Body of pancreas (tissue), 4 donors: ENCODE results near the gene SET. TPM values are rescaled to one million over a fixed set of nuclear protein-coding genes. Genes with fewer than 3 reads are reported as not detected.
A peak's percentile ranks its signal among the peaks of the same experiment; 100 is the strongest.

ENCODE experiments used
- ATAC-seq: fragments of 150-250 bp; one replicate; pipeline ENCODE4 v1.9.1; 2016
- DNase-seq, 4 donors: peaks; one replicate each; pipeline ENCODE4 v3.0.0-alpha.2; 2019
- H3K27ac ChIP-seq, 4 donors: fragments of 200-600 bp; sonication (generic); 1 replicate in 3 of 4; 2 replicates in 1 of 4; pipeline versions ENCODE4 v1.5.1 to v1.6.1; 2016 to 2019; ENCODE audit warnings: mild to moderate bottlenecking in 1 of 4, mixed read lengths in 1 of 4, moderate library complexity in 1 of 4
- H3K27me3 ChIP-seq, 2 donors: fragments of 200-600 bp; sonication (generic); one replicate each; pipeline ENCODE4 v1.6.0; 2016; ENCODE audit warnings: mild to moderate bottlenecking in 1 of 2
- H3K36me3 ChIP-seq, 2 donors: fragments of 200-600 bp; sonication (generic); replicated peaks in 1 of 2; 2 replicates each; pipeline ENCODE4 v1.5.1; 2016; ENCODE audit warnings: low read depth in 2 of 2; ENCODE audit not compliant: insufficient read depth in 1 of 2
- H3K4me1 ChIP-seq: fragments of 200-600 bp; sonication (generic); one replicate; pipeline ENCODE4 v1.6.0; 2016
- H3K4me3 ChIP-seq, 2 donors: fragments of 200-600 bp; sonication (generic); 1 replicate in 1 of 2; 2 replicates in 1 of 2; pipeline ENCODE4 v1.5.1; 2016 to 2019
- H3K9me3 ChIP-seq, 3 donors: fragments of 200-600 bp; sonication (generic); 1 replicate in 2 of 3; 2 replicates in 1 of 3; pipeline ENCODE4 v1.5.1; 2016
- CTCF ChIP-seq, 7 experiments: fragments of 450-650 bp in 4 of 7; fragments of 200-600 bp in 3 of 7; sonication (generic) in 3 of 7; IDR thresholded peaks; one replicate each; pipeline ENCODE4 v1.5.1; 2016 to 2019; ENCODE audit warnings: antibody characterized with exemption in 7 of 7
- POLR2A ChIP-seq, 3 donors: fragments of 450-650 bp; IDR thresholded peaks; one replicate each; pipeline ENCODE4 v1.6.1; 2016; ENCODE audit warnings: antibody characterized with exemption in 3 of 3, mild to moderate bottlenecking in 2 of 3
- WGBS, 2 donors: methylation state at CpG; one replicate each; pipeline ENCODE4 v1.1.5; 2017; 5-methylcytosine and 5-hydroxymethylcytosine counted together
- intact Hi-C: fragments of 100-400 bp; cut with DNase I; formaldehyde crosslinking; loops from one replicate; pipeline ENCODE4 v1.15.1; 2023
- total RNA-seq, 2 donors: library from RNA; depleted of rRNA; stranded (reverse); fragments of >200 nt; gene quantifications; one replicate each; pipeline ENCODE4 v1.1.0, GENCODE V29; 2016

SET gene
- total RNA-seq, result 10 to 100 TPM; 70.9 to 87.2 TPM

- DNase-seq, result peak; percentile 96 to 97 (median 96)
These were observed at the start of gene SET for GRCh38 chr9:128688501-128689292. SET (plus strand) TSS chr9:128689222; CDS start chr9:128689583, 361 bp downstream.

GRCh38 chr9:128640603-128641002 is 48.4 kb upstream of the SET start:
- H3K27me3 ChIP-seq, result no peaks in the 10 kb centered on the region
- ATAC-seq, result no peak
- no peaks in the 10 kb centered on the region for H3K9me3 ChIP-seq
- H3K27ac ChIP-seq, result no peak overlapping the region
- intact Hi-C loops, result no loop called here
- no peak for TF ChIP-seq POLR2A (IDR thresholded peaks at IDR 0.05)
- TF ChIP-seq CTCF (IDR thresholded peaks at IDR 0.05), result no peak
- peaks cover 15% of the 10 kb centered on the region for H3K4me1 ChIP-seq
- 92 to 96% methylated on average over 11 to 18 of the region's 18 CpGs for WGBS, 2 donors
- H3K36me3 ChIP-seq, result no peaks in the 10 kb centered on the region
- no peak for DNase-seq
- no peak overlapping the region for H3K4me3 ChIP-seq

More at GRCh38 chr9:128688501-128689292, at the start of gene SET:
- Histone ChIP-seq H3K4me3 (peak within 1 kb of the TSS; percentile 48 to 74), H3K4me1 (peaks cover 38% of the 10 kb centered on the region), H3K27me3 (no peaks in the 10 kb centered on the region), H3K9me3 (no peaks in the 10 kb centered on the region), H3K36me3 (peaks cover 0 to 8% of the 10 kb centered on the region in 2 donors), H3K27ac (peak within 1 kb of the TSS; percentile 92 to 96 (median 94))
- 2 to 8% methylated on average over 18 to 47 of the region's 93 CpGs for WGBS, 2 donors
- intact Hi-C loops, result no loop called here
- ATAC-seq, result peak; percentile 89
- TF ChIP-seq CTCF (IDR thresholded peaks at IDR 0.05), result no peak
- TF ChIP-seq POLR2A (IDR thresholded peaks at IDR 0.05), result peak; percentile 68 to 96 (median 73)

- H3K4me1 ChIP-seq, result no peaks in the 10 kb centered on the region
- no peaks in the 10 kb centered on the region for H3K36me3 ChIP-seq
- WGBS, 2 donors, result 86% methylated on average over 12 of the region's 12 CpGs
- no peaks in the 10 kb centered on the region for H3K27me3 ChIP-seq
- ATAC-seq, result no peak
- no peak overlapping the region for H3K4me3 ChIP-seq
- no peak overlapping the region for H3K27ac ChIP-seq
- no peak for DNase-seq
- H3K9me3 ChIP-seq, result no peaks in the 10 kb centered on the region
- intact Hi-C loops, result no loop called here
- no peak for TF ChIP-seq POLR2A (IDR thresholded peaks at IDR 0.05)
- no peak for TF ChIP-seq CTCF (IDR thresholded peaks at IDR 0.05)
These were observed 46.3 kb upstream of the SET start for GRCh38 chr9:128642675-128643245.

GRCh38 chr9:128643519-128644300 is 45.3 kb upstream of the SET start:
- ATAC-seq, result no peak
- intact Hi-C loops, result no loop called here
- H3K4me1 ChIP-seq, result no peaks in the 10 kb centered on the region
- H3K4me3 ChIP-seq, result no peak overlapping the region
- 71 to 80% methylated on average over 10 to 12 of the region's 12 CpGs for WGBS, 2 donors
- H3K27ac ChIP-seq, result no peak overlapping the region
- no peaks in the 10 kb centered on the region for H3K27me3 ChIP-seq
- no peak for TF ChIP-seq POLR2A (IDR thresholded peaks at IDR 0.05)
- no peak for TF ChIP-seq CTCF (IDR thresholded peaks at IDR 0.05)
- no peaks in the 10 kb centered on the region for H3K36me3 ChIP-seq
- no peak for DNase-seq
- H3K9me3 ChIP-seq, result no peaks in the 10 kb centered on the region
